Stimulated activated CD4-positive, alpha-beta T cell treated with anti-CD3 and anti-CD28 coated beads, Interleukin-4, amount 100 ng/mL, for 1 hour (primary cell): ENCODE data around the gene PLA2G4D.

Experiments used
- DNase-seq: peaks from one replicate; pipeline ENCODE4 v3.0.0-alpha.2; 2020

The PLA2G4D gene

GRCh38 chr15:42070279-42070975 is 23.9 kb downstream of the PLA2G4D start:
- DNase-seq: no peak

GRCh38 chr15:42069496-42070278 is 24.7 kb downstream of the PLA2G4D start:
- no peak for DNase-seq

GRCh38 chr15:42069025-42069424 is 25.3 kb downstream of the PLA2G4D start:
- DNase-seq: no peak

- no peak for DNase-seq
These were observed 25.8 kb downstream of the PLA2G4D start for GRCh38 chr15:42068601-42069000.

GRCh38 chr15:42066764-42067415 is 27.5 kb downstream of the PLA2G4D start:
- no peak for DNase-seq

- no peak for DNase-seq
These were observed 28.9 kb downstream of the PLA2G4D start for GRCh38 chr15:42065468-42065867.

GRCh38 chr15:42065033-42065432 is 29.3 kb downstream of the PLA2G4D start:
- no peak for DNase-seq

- no peak for DNase-seq
These were observed 30.1 kb downstream of the PLA2G4D start for GRCh38 chr15:42064271-42064670.

GRCh38 chr15:42063122-42063848 is 31.1 kb downstream of the PLA2G4D start:
- no peak for DNase-seq

- no peak for DNase-seq
These were observed 32.0 kb downstream of the PLA2G4D start for GRCh38 chr15:42062284-42062806.

- DNase-seq: no peak
These were observed 33.6 kb downstream of the PLA2G4D start for GRCh38 chr15:42060797-42061196.

GRCh38 chr15:42060477-42060763 is 33.9 kb downstream of the PLA2G4D start:
- no peak for DNase-seq

GRCh38 chr15:42059661-42060476 is 34.5 kb downstream of the PLA2G4D start:
- DNase-seq: peak; percentile 72

GRCh38 chr15:42058791-42059190 is 35.6 kb downstream of the PLA2G4D start:
- no peak for DNase-seq

- DNase-seq: no peak
These were observed 36.3 kb downstream of the PLA2G4D start for GRCh38 chr15:42057799-42058646.

- DNase-seq: peak; percentile 53
These were observed 37.2 kb downstream of the PLA2G4D start for GRCh38 chr15:42056934-42057798.

- DNase-seq: no peak
These were observed 40.4 kb downstream of the PLA2G4D start for GRCh38 chr15:42053914-42054313.

- DNase-seq: no peak
These were observed 41.4 kb downstream of the PLA2G4D start for GRCh38 chr15:42053010-42053409.

- DNase-seq: no peak
These were observed 43.7 kb downstream of the PLA2G4D start for GRCh38 chr15:42050484-42051255.
